CD4-positive, alpha-beta T cell (primary cell): Measurements from ENCODE around the gene PLAC8L1. TPM values are rescaled to one million over a fixed set of nuclear protein-coding genes. Genes with fewer than 3 reads are reported as not detected.

Experiments used
- ATAC-seq: fragments of 200-7000 bp; cut with Tn5 transposase; one replicate; pipeline ENCODE4 v1.10.0; 2022; ENCODE audit warnings: mild to moderate bottlenecking; ENCODE audit not compliant: poor library complexity
- CTCF ChIA-PET: fragments of 350-600 bp; sonication (Branson Sonifier 250); formaldehyde crosslinking; loops from one replicate; lab custom pipeline; 2021; ENCODE audit warnings: antibody characterized with exemption, inconsistent platforms; lab: Charles Lee
- POLR2A ChIA-PET: fragments of 350-600 bp; sonication (Branson Sonifier 250); formaldehyde crosslinking; loops from one replicate; lab custom pipeline; 2021; ENCODE audit warnings: antibody characterized with exemption, inconsistent platforms; lab: Charles Lee
- DNase-seq, 14 experiments: peaks; one replicate each; pipeline ENCODE4 v3.0.0-alpha.2; 2013 to 2020; ENCODE audit warnings: mixed read lengths in 2 of 14
- H3K27ac ChIP-seq, 2 donors: one replicate each; pipeline versions ENCODE4 v1.5.1 to v1.7.0; 2013; ENCODE audit warnings: low read length in 2 of 2, low read depth in 1 of 2, mild to moderate bottlenecking in 1 of 2
- H3K27me3 ChIP-seq, 2 experiments: 1 replicate in 1 of 2; 2 replicates in 1 of 2; pipeline versions ENCODE4 v1.6.1 to v1.7.0; 2013; ENCODE audit warnings: low read length in 2 of 2, control low read depth in 1 of 2, mild to moderate bottlenecking in 1 of 2, moderate library complexity in 1 of 2; ENCODE audit not compliant: insufficient read depth in 2 of 2, control insufficient read depth in 1 of 2
- H3K36me3 ChIP-seq: one replicate; pipeline ENCODE4 v1.6.1; 2013; ENCODE audit warnings: low read length, control low read depth; ENCODE audit not compliant: insufficient read depth
- H3K4me1 ChIP-seq: one replicate; pipeline ENCODE4 v1.6.1; 2013; ENCODE audit warnings: low read length, control low read depth; ENCODE audit not compliant: insufficient read depth
- H3K4me3 ChIP-seq: one replicate; pipeline ENCODE4 v1.5.1; 2013; ENCODE audit warnings: mild to moderate bottlenecking, low read length, moderate library complexity
- H3K9me3 ChIP-seq, 2 experiments: 1 replicate in 1 of 2; 2 replicates in 1 of 2; pipeline versions ENCODE4 v1.6.1 to v1.7.0; 2013; ENCODE audit warnings: low read length in 2 of 2, mild to moderate bottlenecking in 2 of 2, control low read depth in 1 of 2, moderate library complexity in 1 of 2; ENCODE audit not compliant: control insufficient read depth in 1 of 2, insufficient read depth in 1 of 2
- H3K27ac Mint-ChIP-seq: one replicate; pipeline ENCODE4 v1.8.0; 2020; ENCODE audit warnings: mixed read lengths
- H3K27me3 Mint-ChIP-seq: one replicate; pipeline ENCODE4 v1.8.0; 2021; ENCODE audit warnings: mixed read lengths
- H3K36me3 Mint-ChIP-seq: one replicate; pipeline ENCODE4 v1.8.0; 2021; ENCODE audit warnings: low read depth, mixed read lengths
- H3K4me1 Mint-ChIP-seq: one replicate; pipeline ENCODE4 v1.8.0; 2021; ENCODE audit warnings: low read depth, mixed read lengths
- H3K4me3 Mint-ChIP-seq: one replicate; pipeline ENCODE4 v1.8.0; 2020; ENCODE audit warnings: mild to moderate bottlenecking, mixed read lengths
- H3K9me3 Mint-ChIP-seq: one replicate; pipeline ENCODE4 v1.8.0; 2020; ENCODE audit warnings: mixed read lengths
- intact Hi-C, 2 experiments: fragments of 100-400 bp; cut with DNase I in 1 of 2; cut with micrococcal nuclease in 1 of 2; formaldehyde crosslinking; loops; one replicate each; pipeline versions ENCODE4 v1.15.1 to v1.9.0; 2023 to 2025; cut with DNase I, micrococcal nuclease
- total RNA-seq, 174 experiments: library from RNA in 2 of 174; stranded (reverse) in 2 of 174; gene quantifications; one replicate each; pipeline ENCODE4 v1.2.3 and lab custom pipeline; 2021 to 2026
- TF ChIP-seq, protein P1 (sequence below): fragments of 200-600 bp; IDR thresholded peaks from one replicate; pipeline ENCODE4 v1.8.0; 2022; ENCODE audit warnings: antibody characterized with exemption, mild to moderate bottlenecking

Gene PLAC8L1
- total RNA-seq, 2 experiments from 2014 or later: 0.56 TPM; not detected in 1

DNA sequence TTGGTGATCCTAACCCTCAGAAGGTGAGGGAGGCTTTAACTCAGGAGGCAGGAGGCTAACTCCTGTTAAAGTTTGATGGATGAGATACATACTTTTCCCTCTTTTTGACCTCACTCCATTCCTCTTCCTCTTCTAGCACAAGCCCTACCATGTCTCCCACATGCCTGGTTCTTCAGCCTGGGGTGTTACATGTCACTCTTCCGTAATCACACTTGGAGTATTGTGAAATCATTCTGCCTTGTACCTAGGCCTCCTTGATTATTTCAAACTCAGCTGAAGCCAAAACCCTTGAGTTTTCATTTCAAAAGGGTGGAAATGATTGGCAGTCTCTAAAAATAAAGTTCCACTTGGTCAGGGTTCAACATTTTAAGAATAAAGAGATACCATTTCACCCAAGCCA is 1.8 kb downstream of the PLAC8L1 start:
- DNase-seq (no peak), ATAC-seq (no peak)
- CTCF ChIA-PET: no interaction called here
- H3K9me3 ChIP-seq: no peaks in the 10 kb centered on the region
- H3K36me3 ChIP-seq: no peaks in the 10 kb centered on the region
- Mint-ChIP-seq H3K36me3 (no peaks in the 10 kb centered on the region), H3K27ac (no peak overlapping the region), H3K9me3 (no peaks in the 10 kb centered on the region), H3K27me3 (no peaks in the 10 kb centered on the region), H3K4me1 (no peaks in the 10 kb centered on the region), H3K4me3 (no peak overlapping the region)
- no peak overlapping the region for H3K27ac ChIP-seq
- H3K4me3 ChIP-seq: no peak overlapping the region
- POLR2A ChIA-PET: no interaction called here
- H3K27me3 ChIP-seq: no peaks in the 10 kb centered on the region
- H3K4me1 ChIP-seq: no peaks in the 10 kb centered on the region
- intact Hi-C loops: no loop called here
- TF ChIP-seq, protein P1, sequence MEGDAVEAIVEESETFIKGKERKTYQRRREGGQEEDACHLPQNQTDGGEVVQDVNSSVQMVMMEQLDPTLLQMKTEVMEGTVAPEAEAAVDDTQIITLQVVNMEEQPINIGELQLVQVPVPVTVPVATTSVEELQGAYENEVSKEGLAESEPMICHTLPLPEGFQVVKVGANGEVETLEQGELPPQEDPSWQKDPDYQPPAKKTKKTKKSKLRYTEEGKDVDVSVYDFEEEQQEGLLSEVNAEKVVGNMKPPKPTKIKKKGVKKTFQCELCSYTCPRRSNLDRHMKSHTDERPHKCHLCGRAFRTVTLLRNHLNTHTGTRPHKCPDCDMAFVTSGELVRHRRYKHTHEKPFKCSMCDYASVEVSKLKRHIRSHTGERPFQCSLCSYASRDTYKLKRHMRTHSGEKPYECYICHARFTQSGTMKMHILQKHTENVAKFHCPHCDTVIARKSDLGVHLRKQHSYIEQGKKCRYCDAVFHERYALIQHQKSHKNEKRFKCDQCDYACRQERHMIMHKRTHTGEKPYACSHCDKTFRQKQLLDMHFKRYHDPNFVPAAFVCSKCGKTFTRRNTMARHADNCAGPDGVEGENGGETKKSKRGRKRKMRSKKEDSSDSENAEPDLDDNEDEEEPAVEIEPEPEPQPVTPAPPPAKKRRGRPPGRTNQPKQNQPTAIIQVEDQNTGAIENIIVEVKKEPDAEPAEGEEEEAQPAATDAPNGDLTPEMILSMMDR: no peak

DNA sequence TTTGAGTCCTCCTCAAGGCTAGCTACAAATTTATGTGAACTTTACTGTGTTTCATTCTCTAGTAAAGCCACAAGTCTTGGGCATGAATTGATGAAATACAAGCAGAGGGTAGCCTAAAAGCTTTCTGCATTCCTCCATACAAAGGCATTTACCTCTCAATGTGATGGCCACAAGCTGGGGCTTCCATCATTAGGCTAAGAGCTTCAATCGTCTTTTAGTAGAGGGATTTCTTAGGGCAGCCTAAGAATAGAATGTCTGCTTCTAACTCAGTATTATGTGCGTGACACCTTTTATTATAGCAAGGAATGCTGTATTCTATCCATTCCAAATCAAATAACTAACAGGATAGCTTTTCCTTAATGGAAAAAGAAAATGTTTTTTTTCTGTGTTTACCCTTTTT is 3.7 kb downstream of the PLAC8L1 start:
- Histone ChIP-seq H3K4me3 (no peak overlapping the region), H3K36me3 (no peaks in the 10 kb centered on the region), H3K27ac (no peak overlapping the region), H3K9me3 (no peaks in the 10 kb centered on the region), H3K27me3 (no peaks in the 10 kb centered on the region), H3K4me1 (no peaks in the 10 kb centered on the region)
- H3K27me3 Mint-ChIP-seq: no peaks in the 10 kb centered on the region
- H3K9me3 Mint-ChIP-seq: no peaks in the 10 kb centered on the region
- DNase-seq (no peak), ATAC-seq (no peak)
- CTCF ChIA-PET: interaction anchor here (0.6 kb wide), 1 partner anchor 25 kb away, joined by 4 read pairs; no protein-coding TSS in a partner anchor
- intact Hi-C loops: no loop called here
- no peaks in the 10 kb centered on the region for H3K36me3 Mint-ChIP-seq
- H3K4me1 Mint-ChIP-seq: no peaks in the 10 kb centered on the region
- POLR2A ChIA-PET: no interaction called here
- TF ChIP-seq, protein P1: no peak
- no peak overlapping the region for H3K4me3 Mint-ChIP-seq
- no peak overlapping the region for H3K27ac Mint-ChIP-seq

DNA sequence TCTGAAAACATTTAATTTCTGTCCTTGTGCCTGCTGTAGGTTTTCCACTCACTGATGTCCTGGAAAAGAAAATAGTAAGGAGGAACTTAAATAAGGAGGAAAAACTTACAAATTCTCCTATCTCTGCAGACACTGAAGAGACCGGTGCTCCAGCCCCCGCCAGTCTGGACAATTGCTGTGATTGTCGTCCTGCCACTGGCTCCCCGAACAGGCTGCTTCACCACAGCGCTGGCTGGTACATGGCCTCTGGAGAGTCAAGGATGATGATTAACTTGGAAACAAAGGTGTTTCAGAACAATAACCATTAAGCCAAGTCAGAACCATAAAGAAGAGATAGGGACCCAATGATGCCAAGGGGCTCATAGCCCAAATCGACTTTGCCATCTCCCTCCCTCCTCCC is 7.3 kb downstream of the PLAC8L1 start:
- Histone ChIP-seq H3K9me3 (no peaks in the 10 kb centered on the region), H3K27ac (no peak overlapping the region), H3K36me3 (no peaks in the 10 kb centered on the region), H3K4me1 (no peaks in the 10 kb centered on the region), H3K4me3 (no peak overlapping the region), H3K27me3 (no peaks in the 10 kb centered on the region)
- intact Hi-C loops: no loop called here
- no peaks in the 10 kb centered on the region for H3K4me1 Mint-ChIP-seq
- ATAC-seq: no peak
- no peaks in the 10 kb centered on the region for H3K9me3 Mint-ChIP-seq
- no peaks in the 10 kb centered on the region for H3K27me3 Mint-ChIP-seq
- no peak overlapping the region for H3K4me3 Mint-ChIP-seq
- ChIA-PET POLR2A (no interaction called here), CTCF (no interaction called here)
- no peak overlapping the region for H3K27ac Mint-ChIP-seq
- TF ChIP-seq, protein P1: no peak
- no peak for DNase-seq
- H3K36me3 Mint-ChIP-seq: no peaks in the 10 kb centered on the region
